ENCODE measurements around the gene INSR. TPM values are rescaled to one million over a fixed set of nuclear protein-coding genes. Genes with fewer than 3 reads are reported as not detected.

Gene INSR
- total RNA-seq, 2 donors from 2014 or later: 81.9 to 84.9 TPM

- DNase-seq: no peak
- intact Hi-C loops (cut with DNase I, micrococcal nuclease): no loop called here
- ATAC-seq: no peak
These were observed 9.3 kb upstream of the INSR start for GRCh38 chr19:7303470-7303869.

GRCh38 chr19:7301525-7301924, 7.3 kb upstream of the INSR start:
- no peak for DNase-seq
- intact Hi-C loops (cut with DNase I, micrococcal nuclease): no loop called here
- peak; percentile 88 for ATAC-seq

- ATAC-seq (no peak), DNase-seq (no peak)
- intact Hi-C loops (cut with DNase I, micrococcal nuclease): loop anchor here in 1 of 2 donors (10.0 kb wide), 1 partner anchor 103 kb away; no protein-coding TSS in a partner anchor
These were observed 3.5 kb upstream of the INSR start for GRCh38 chr19:7297742-7298141.

GRCh38 chr19:7295912-7296536, 1.8 kb upstream of the INSR start:
- ATAC-seq (peak; percentile 8), DNase-seq (no peak)
- intact Hi-C loops (cut with DNase I, micrococcal nuclease): loop anchor here in 1 of 2 donors (10.0 kb wide), 1 partner anchor 101 kb away; no protein-coding TSS in a partner anchor

- intact Hi-C loops (cut with DNase I, micrococcal nuclease): loop anchor here in 1 of 2 donors (10.0 kb wide), 1 partner anchor 100 kb away; no protein-coding TSS in a partner anchor
- ATAC-seq: peak; percentile 69
- DNase-seq: peak; percentile 79 to 86
These were observed 471 bp upstream of the INSR start for GRCh38 chr19:7294558-7295212.

GRCh38 chr19:7292950-7293761, 1.1 kb downstream of the INSR start:
- DNase-seq (peak; percentile 53 to 77), ATAC-seq (peak; percentile 60)
- intact Hi-C loops (cut with DNase I, micrococcal nuclease): loop anchor here in 1 of 2 donors (10.0 kb wide), 1 partner anchor 98 kb away; no protein-coding TSS in a partner anchor

- DNase-seq (no peak), ATAC-seq (no peak)
- intact Hi-C loops (cut with DNase I, micrococcal nuclease): loop anchor here in 1 of 2 donors (10.0 kb wide), 1 partner anchor 98 kb away; no protein-coding TSS in a partner anchor
These were observed 1.8 kb downstream of the INSR start for GRCh38 chr19:7292352-7292949.

GRCh38 chr19:7288977-7289376, 5.2 kb downstream of the INSR start:
- DNase-seq: no peak
- intact Hi-C loops (cut with DNase I, micrococcal nuclease): no loop called here
- ATAC-seq: no peak

- DNase-seq: no peak
- ATAC-seq: no peak
- intact Hi-C loops (cut with DNase I, micrococcal nuclease): no loop called here
These were observed 6.1 kb downstream of the INSR start for GRCh38 chr19:7288131-7288530.

- DNase-seq: no peak
These were observed 6.5 kb downstream of the INSR start for GRCh38 chr19:7287722-7288121.

GRCh38 chr19:7280940-7281666, 13.1 kb downstream of the INSR start:
- intact Hi-C loops (cut with DNase I, micrococcal nuclease): no loop called here
- no peak for ATAC-seq
- no peak for DNase-seq

More at GRCh38 chr19:7287722-7288121, 6.5 kb downstream of the INSR start:
- intact Hi-C loops (cut with DNase I, micrococcal nuclease): no loop called here
- ATAC-seq: no peak

GRCh38 chr19:7272856-7273578, 21.2 kb downstream of the INSR start:
- ATAC-seq: no peak

GRCh38 chr19:7268705-7269098, 25.5 kb downstream of the INSR start:
- ATAC-seq (no peak), DNase-seq (no peak)
- intact Hi-C loops (cut with DNase I, micrococcal nuclease): no loop called here

More at GRCh38 chr19:7272856-7273578, 21.2 kb downstream of the INSR start:
- intact Hi-C loops (cut with DNase I, micrococcal nuclease): no loop called here
- DNase-seq: no peak

GRCh38 chr19:7267792-7268704, 26.2 kb downstream of the INSR start:
- peak; percentile 71 for ATAC-seq
- intact Hi-C loops (cut with DNase I, micrococcal nuclease): no loop called here
- DNase-seq: peak; percentile 24 to 45

GRCh38 chr19:7266832-7267231, 27.4 kb downstream of the INSR start:
- no peak for DNase-seq

GRCh38 chr19:7265963-7266362, 28.3 kb downstream of the INSR start:
- peak; percentile 80 for ATAC-seq
- intact Hi-C loops (cut with DNase I, micrococcal nuclease): no loop called here
- DNase-seq: peak; percentile 22 to 62

More at GRCh38 chr19:7266832-7267231, 27.4 kb downstream of the INSR start:
- no peak for ATAC-seq
- intact Hi-C loops (cut with DNase I, micrococcal nuclease): no loop called here

GRCh38 chr19:7264858-7265257, 29.4 kb downstream of the INSR start:
- no peak for DNase-seq
- ATAC-seq: no peak
- intact Hi-C loops (cut with DNase I, micrococcal nuclease): no loop called here

All from left colon (tissue), 2 donors.